ENCODE data around the gene PEX19.

GRCh38 chr1:160296036-160296435 lies 11.1 kb upstream of the PEX19 start:
- TF ChIP-seq POLR2A (IDR thresholded peaks at IDR 0.05; ENCODE audit: low read length) (no peak), GATA1 (IDR thresholded peaks at IDR 0.05; ENCODE audit: low read depth, low read length) (no peak)
